GM21423 (cell line): Measurements from ENCODE around the gene RNF186.
"Not testable (repeated sequence)": the region's sequence is repeated elsewhere in the genome, so short reads cannot be mapped to it uniquely, and the experiment has no call there.

ENCODE experiments used
- ATAC-seq: cut with Tn5 transposase; IDR thresholded peaks from one replicate; pipeline ENCODE4 v1.9.1; 2021; ENCODE audit warnings: mild to moderate bottlenecking, moderate library complexity; ENCODE audit not compliant: unreplicated experiment

The RNF186 gene

GRCh38 chr1:19825298-19825697 is 10.2 kb upstream of the RNF186 start:
- no peak for ATAC-seq

GRCh38 chr1:19824541-19824940 is 9.5 kb upstream of the RNF186 start:
- no peak for ATAC-seq

- ATAC-seq = no peak
Observed at GRCh38 chr1:19824036-19824435, 9.0 kb upstream of the RNF186 start.

GRCh38 chr1:19819701-19820100 is 4.6 kb upstream of the RNF186 start:
- no peak for ATAC-seq

GRCh38 chr1:19818324-19818723 is 3.2 kb upstream of the RNF186 start:
- no peak for ATAC-seq

- ATAC-seq = no peak
Observed at GRCh38 chr1:19817160-19817559, 2.1 kb upstream of the RNF186 start.

GRCh38 chr1:19816737-19817086 is 1.6 kb upstream of the RNF186 start:
- ATAC-seq = not testable (repeated sequence)

GRCh38 chr1:19815801-19816736 is 986 bp upstream of the RNF186 start:
- no peak for ATAC-seq

GRCh38 chr1:19814244-19814661 is 830 bp downstream of the RNF186 start:
- no peak for ATAC-seq

- no peak for ATAC-seq
Observed at GRCh38 chr1:19813643-19813960, 1.5 kb downstream of the RNF186 start.

GRCh38 chr1:19812875-19813642 is 2.0 kb downstream of the RNF186 start:
- ATAC-seq = no peak

GRCh38 chr1:19811206-19811851 is 3.8 kb downstream of the RNF186 start:
- no peak for ATAC-seq

- no peak for ATAC-seq
Observed at GRCh38 chr1:19809044-19809750, 5.9 kb downstream of the RNF186 start.

- ATAC-seq = no peak
Observed at GRCh38 chr1:19808351-19808750, 6.7 kb downstream of the RNF186 start.

- ATAC-seq = no peak
Observed at GRCh38 chr1:19804831-19805251, 10.2 kb downstream of the RNF186 start.

- no peak for ATAC-seq
Observed at GRCh38 chr1:19802269-19802668, 12.8 kb downstream of the RNF186 start.

- ATAC-seq = no peak
Observed at GRCh38 chr1:19800076-19800804, 14.8 kb downstream of the RNF186 start.

- ATAC-seq = no peak
Observed at GRCh38 chr1:19799230-19800075, 15.6 kb downstream of the RNF186 start, which contains the start of gene TMCO4. TMCO4 (minus strand) TSS chr1:19799916; CDS start chr1:19780758, 19,158 bp downstream.

GRCh38 chr1:19798486-19799229 is 16.4 kb downstream of the RNF186 start:
- ATAC-seq = no peak
